HG03575 (cell line): ENCODE measurements around the gene CTDSPL2.
"Not testable (repeated sequence)": the region's sequence is repeated elsewhere in the genome, so short reads cannot be mapped to it uniquely, and the experiment has no call there.

Experiments used
- ATAC-seq: cut with Tn5 transposase; IDR thresholded peaks from one replicate; pipeline ENCODE4 v1.9.1; 2021; ENCODE audit not compliant: unreplicated experiment, insufficient number of reproducible peaks, low FRiP score; ENCODE audit errors: extremely low read depth

Gene CTDSPL2

DNA sequence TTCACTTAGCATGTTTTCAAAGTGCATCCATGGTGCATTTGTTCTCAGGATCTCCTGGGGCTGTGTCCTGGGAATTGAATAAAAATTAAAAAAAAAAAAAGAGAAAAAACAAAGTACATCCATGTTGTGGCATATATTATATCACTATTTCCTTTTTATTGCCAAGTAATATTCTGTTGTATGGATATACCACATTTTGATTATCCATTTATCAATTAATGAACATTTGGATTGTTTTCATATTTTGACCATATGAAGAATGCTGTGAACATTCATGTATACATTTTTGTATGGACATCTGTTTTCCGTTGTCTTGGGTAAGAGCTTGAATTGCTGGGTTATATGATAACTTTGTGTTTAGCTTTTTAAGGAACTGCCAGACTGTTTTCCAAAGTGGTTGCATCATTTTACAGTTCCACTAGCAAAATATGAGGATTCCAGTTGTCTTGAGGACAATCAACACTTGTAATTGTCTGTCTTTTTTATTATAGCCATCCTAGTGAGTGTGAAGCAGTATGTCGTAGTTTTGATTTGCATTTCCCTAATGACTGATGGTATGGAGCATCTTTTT lies 44.5 kb downstream of the CTDSPL2 start:
- no peak for ATAC-seq

DNA sequence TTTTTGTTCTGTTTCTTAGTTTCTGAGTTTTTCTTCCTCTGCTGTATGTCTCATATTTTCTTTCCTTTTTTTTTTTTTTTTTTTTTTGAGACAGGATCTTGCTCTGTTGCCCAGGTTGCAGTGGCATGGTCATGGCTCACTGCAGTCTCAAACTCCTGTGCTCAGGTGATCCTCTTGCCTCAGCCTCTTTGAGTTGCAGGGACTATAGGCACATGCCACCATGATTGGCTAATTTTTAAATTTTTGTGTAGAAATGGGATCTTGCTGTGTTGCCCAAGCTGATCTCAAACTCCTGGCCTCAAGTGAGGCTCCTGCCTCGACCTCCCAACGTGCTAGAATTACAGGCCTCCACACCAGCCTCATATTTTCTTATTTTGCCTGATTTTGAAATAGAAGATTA lies 51.9 kb downstream of the CTDSPL2 start:
- ATAC-seq = no peak

DNA sequence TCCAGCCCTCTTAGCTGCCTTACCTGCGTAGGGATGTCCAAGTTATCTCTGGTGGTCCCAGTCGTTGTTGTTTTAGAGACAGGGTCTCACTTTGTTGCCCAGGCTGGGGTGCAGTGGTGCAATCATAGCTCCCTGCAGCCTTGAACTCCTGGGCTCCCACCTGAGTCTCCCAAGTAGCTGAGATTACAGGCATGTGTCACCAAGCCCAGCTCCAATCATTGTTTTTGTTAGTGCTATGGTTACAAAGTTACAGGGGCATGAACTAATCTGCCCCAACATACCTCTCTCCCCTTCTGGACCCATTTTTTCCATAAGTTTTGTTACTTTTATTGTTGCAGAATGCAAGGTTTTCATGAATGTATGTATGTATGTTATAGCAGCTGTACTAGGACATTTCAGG lies 54.7 kb downstream of the CTDSPL2 start:
- ATAC-seq = no peak

DNA sequence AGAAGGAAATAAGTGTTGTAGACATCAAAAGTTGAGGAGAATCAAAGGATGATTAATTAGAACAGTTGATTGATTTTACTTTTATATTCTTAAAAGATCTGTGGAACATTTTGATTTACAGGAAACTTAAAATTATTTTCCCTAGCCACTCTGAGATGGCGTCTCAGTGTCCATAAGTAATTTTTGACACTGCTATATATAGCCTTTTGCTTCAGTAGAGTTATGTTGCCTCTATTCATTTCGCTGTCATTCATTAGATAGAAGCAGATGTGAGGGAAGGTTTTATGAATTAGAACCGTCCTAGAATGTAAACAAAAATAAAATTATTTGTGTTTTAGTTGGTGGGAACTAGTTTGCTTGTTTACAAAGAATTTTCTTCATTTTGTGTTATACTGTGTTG lies 58.5 kb downstream of the CTDSPL2 start:
- ATAC-seq = no peak

- ATAC-seq = no peak
These were observed 62.0 kb downstream of the CTDSPL2 start for GRCh38 chr15:44489464-44489863.

GRCh38 chr15:44490622-44491021 lies 63.2 kb downstream of the CTDSPL2 start:
- no peak for ATAC-seq

GRCh38 chr15:44492040-44492439 lies 64.6 kb downstream of the CTDSPL2 start:
- no peak for ATAC-seq

DNA sequence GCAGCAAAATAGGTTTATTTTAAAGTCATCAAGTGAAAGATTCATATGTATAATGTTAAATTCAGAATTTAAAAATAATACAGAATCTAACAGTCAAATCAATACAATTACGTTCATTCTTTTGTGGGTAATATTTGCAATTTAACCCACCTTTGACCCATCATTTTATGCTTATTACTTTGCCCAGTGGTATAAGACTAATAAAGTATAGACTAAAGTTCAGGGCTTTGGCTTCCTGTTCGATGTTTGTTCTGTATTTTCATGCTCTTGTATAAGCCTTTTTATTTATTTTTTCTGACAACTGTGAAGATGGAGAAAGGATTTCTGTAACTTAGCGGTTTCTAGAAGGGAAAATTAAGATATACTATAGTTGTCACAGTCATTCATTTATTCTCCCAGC lies 65.2 kb downstream of the CTDSPL2 start:
- ATAC-seq = no peak

DNA sequence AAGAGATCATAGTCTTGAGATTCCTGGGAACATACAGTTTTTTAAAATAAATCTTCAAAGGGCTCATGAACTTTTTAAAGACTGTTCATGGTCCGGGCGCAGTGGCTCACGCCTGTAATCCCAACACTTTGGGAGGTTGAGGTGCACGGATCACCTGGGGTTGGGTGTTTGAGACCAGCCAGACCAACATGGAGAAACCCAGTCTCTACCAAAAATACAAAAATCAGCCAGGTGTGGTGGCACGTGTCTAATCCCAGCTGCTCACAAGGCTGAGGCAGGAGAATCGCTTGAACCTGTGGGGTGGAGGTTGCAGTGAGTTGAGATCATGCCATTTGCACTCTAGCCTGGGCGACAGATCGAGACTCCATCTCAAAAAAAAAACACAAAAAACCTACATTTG lies 68.1 kb downstream of the CTDSPL2 start:
- no peak for ATAC-seq

DNA sequence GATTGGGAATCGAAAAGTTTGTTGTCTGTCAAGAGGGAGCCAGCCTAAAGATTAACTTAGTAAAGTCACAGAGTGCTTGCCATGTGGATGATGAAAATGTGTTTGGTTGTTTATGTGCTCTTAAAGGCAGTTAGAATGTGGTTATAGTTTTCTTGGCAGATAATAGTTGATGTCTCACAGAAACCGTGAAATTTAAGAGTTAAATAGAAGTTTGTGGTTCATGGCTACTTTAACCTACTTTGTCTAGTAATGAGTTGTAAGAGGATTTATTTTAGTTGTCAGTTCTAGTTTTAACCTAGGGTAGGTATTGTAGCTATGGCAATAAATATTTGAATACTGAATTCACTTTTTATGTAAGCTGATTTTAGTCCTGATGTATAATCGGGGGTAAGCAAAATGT lies 73.1 kb downstream of the CTDSPL2 start:
- ATAC-seq = no peak

GRCh38 chr15:44501768-44502366 lies 74.4 kb downstream of the CTDSPL2 start:
- no peak for ATAC-seq

- no peak for ATAC-seq
These were observed 89.0 kb downstream of the CTDSPL2 start for GRCh38 chr15:44516436-44516835.

GRCh38 chr15:44519537-44519936 lies 92.1 kb downstream of the CTDSPL2 start:
- no peak for ATAC-seq

DNA sequence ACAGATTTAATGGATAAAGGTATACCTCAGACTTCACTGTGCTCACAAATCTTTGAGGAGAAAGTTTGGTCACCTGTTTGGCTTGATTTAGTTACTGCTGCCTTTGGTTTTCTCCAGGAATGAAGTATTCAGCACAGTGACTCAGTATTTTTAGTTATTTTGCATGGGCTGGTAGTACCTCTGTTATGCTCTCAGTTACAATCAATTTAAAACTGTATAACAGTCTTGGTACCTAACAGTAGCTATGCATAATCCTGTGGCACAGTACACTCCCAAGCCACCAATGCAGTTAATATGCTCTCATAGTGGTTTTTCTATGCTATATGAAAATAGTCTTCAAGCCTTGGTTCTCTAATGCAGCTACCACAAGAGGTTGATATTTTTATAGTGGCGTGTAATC lies 97.6 kb downstream of the CTDSPL2 start:
- no peak for ATAC-seq

DNA sequence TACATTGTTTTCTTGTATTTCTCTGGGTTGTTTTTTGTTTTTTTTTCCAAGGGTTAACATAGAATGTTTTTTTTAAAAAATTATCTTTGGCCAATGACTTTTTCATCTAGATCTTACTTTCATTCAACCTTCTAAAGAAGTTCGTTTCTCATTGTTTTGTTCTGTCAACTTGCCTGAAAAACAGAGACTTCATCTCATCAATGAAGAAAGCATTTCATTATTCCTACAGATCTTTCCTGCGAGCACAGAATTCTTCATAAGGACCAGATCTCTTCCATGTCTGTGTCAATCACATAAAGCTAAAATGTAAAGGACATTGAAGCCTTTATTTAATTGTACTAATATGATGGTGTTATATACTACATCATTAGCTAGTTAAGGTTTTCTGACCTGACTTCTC lies 99.8 kb downstream of the CTDSPL2 start:
- no peak for ATAC-seq

GRCh38 chr15:44529864-44530604 lies 102.6 kb downstream of the CTDSPL2 start:
- ATAC-seq = no peak

DNA sequence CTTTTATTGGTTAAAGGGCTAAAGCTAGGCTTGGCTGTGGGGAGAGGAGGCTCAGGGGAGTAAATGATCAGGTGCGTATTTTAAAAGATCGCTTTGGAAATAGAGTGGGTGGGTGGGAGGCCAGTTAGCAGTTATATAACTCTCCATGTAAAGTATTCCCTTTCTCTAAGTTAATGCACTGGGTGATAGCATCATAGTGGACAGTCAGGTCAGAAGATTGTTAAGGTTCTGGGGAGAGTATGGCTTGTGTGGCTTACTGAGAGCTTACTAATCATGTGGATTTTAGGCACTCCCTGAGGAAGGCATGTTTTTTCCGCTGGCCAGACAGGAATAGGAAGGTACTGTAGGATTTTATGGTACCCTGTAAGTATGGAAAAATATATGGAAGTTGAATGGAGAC lies 103.2 kb downstream of the CTDSPL2 start:
- ATAC-seq = no peak

DNA sequence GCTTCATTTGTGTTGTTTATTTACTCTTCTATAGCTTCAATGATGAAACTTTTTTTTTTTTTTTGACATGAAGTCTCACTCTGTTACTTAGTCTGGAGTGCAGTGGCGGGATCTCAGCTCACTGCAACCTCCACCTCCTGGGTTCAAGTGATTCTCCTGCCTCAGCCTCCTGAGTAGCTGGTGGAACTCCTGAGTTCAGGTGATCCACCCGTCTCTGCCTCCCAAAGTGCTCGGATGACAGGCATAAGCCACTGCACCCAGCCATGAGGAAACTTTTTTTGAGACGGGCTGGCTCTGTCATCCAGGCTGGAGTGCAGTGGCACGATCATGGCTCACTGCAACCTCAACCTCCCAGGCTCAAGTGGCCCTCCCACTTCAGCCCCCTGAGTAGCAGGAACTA lies 104.8 kb downstream of the CTDSPL2 start:
- ATAC-seq = not testable (repeated sequence)

DNA sequence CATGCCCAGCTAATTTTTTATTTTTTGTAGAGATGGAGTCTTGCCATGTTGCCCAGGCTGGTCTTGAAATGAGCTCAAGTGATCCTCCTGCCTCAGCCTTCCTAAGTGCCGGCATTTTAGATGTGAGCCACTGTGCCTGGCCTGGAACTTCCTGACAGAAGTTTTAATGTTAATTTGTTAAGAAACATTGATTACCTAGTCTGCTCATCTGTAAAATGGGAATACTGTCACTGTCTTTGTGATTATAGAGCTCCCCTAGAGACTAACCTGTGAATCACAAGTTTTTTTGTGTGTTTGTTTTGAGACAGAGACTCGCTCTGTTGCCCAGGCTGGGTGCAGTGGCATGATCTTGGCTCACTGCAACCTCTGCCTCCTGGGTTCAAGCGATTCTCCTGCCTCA lies 105.3 kb downstream of the CTDSPL2 start:
- ATAC-seq = no peak

DNA sequence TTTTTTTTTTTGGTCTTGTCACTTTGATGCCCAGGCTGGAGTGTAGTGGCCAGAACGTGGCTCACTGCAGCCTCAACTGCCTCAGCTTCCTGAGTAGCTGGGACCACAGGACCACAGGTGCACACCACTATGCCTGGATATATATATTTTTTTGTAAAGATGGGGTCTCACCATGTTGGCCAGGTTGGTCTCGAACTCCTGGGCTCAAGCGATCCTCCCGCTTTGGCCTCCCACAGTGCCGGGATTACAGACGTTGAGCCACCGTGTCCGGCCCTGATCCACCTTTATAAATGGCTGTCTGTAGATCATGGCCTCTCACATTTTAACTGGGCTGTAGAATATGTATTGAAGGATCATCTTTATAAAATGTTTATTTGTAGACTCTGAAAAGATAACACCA lies 107.7 kb downstream of the CTDSPL2 start:
- no peak for ATAC-seq
